Left lung (tissue), 10 donors: ENCODE results near the gene SLC6A19. TPM values are rescaled to one million over a fixed set of nuclear protein-coding genes. Genes with fewer than 3 reads are reported as not detected.

ENCODE experiments used
- ATAC-seq: fragments of 200-7000 bp; cut with Tn5 transposase; one replicate; pipeline ENCODE4 v1.9.1; 2020; ENCODE audit warnings: moderate library complexity
- DNase-seq, 4 donors: peaks; one replicate each; pipeline ENCODE4 v3.0.0-alpha.2; 2013 to 2020
- H3K27ac ChIP-seq, 2 donors: fragments of 200-600 bp; sonication (generic) in 1 of 2; one replicate each; pipeline versions ENCODE4 v1.5.0 to v1.8.0; 2020 to 2021
- H3K27me3 ChIP-seq, 2 donors: fragments of 200-600 bp; sonication (generic) in 1 of 2; one replicate each; pipeline versions ENCODE4 v1.5.0 to v1.8.0; 2020 to 2021
- H3K36me3 ChIP-seq, 2 donors: fragments of 200-600 bp; sonication (generic) in 1 of 2; one replicate each; pipeline versions ENCODE4 v1.5.0 to v1.8.0; 2020 to 2021
- H3K4me1 ChIP-seq, 2 donors: fragments of 200-600 bp; one replicate each; pipeline ENCODE4 v1.8.0; 2021
- H3K4me3 ChIP-seq, 2 donors: fragments of 200-600 bp; sonication (generic) in 1 of 2; one replicate each; pipeline versions ENCODE4 v1.5.0 to v1.8.0; 2020 to 2021; ENCODE audit warnings: mild to moderate bottlenecking in 1 of 2
- H3K9me3 ChIP-seq, 2 donors: fragments of 200-600 bp; sonication (generic) in 1 of 2; one replicate each; pipeline versions ENCODE4 v1.5.0 to v1.8.0; 2020 to 2021
- CTCF ChIP-seq, 2 donors: fragments of 200-600 bp; sonication (generic) in 1 of 2; IDR thresholded peaks; one replicate each; pipeline versions ENCODE4 v1.5.0 to v1.8.0; 2021; ENCODE audit warnings: antibody characterized with exemption in 2 of 2
- intact Hi-C, 2 donors: fragments of 100-400 bp; cut with DNase I; formaldehyde crosslinking; loops; one replicate each; pipeline versions ENCODE4 v1.11.2 to v1.14.2; 2022
- polyA plus RNA-seq, 6 donors: library from polyadenylated mRNA; unstranded; fragments of 120-200 nt; gene quantifications; one replicate each; pipeline ENCODE4 v1.2.1, GENCODE V29; 2013; ENCODE audit not compliant: insufficient read length in 6 of 6
- total RNA-seq, 2 donors: library from RNA; stranded (reverse); fragmentation: NEBNext Ultra II Directional; extraction: Animal tissue kit (Norgen Biotek cat#: 25700); gene quantifications; one replicate each; pipeline ENCODE4 v1.2.1, GENCODE V29; 2021
- donor health status: DM: no; HTN: yes; CAD: no.
- donor health status: DM: no; HTN: no; CAD: no.

Gene SLC6A19
- total and polyA plus RNA-seq, 8 donors = 0.04 to 0.54 (median 0.19) TPM; not detected in 2

- H3K4me3 ChIP-seq = no peak overlapping the region
- no peak for TF ChIP-seq CTCF (IDR thresholded peaks at IDR 0.05)
- H3K9me3 ChIP-seq = no peaks in the 10 kb centered on the region
- no peak overlapping the region for H3K27ac ChIP-seq
- H3K27me3 ChIP-seq = peaks cover 0 to 88% of the 10 kb centered on the region in 2 donors
- no peak for ATAC-seq
- H3K4me1 ChIP-seq = no peaks in the 10 kb centered on the region
- no peaks in the 10 kb centered on the region for H3K36me3 ChIP-seq
- peak in 2 of 4 donors; percentile 22 to 59 for DNase-seq
- intact Hi-C loops = no loop called here
Observed at GRCh38 chr5:1203311-1203967, 2.0 kb downstream of the SLC6A19 start.

- ATAC-seq = no peak
- H3K4me1 ChIP-seq = no peaks in the 10 kb centered on the region
Observed at GRCh38 chr5:1203968-1204692, 2.7 kb downstream of the SLC6A19 start.

GRCh38 chr5:1204693-1205242 is 3.4 kb downstream of the SLC6A19 start:
- Histone ChIP-seq H3K4me1 (no peaks in the 10 kb centered on the region), H3K9me3 (no peaks in the 10 kb centered on the region), H3K27ac (no peak overlapping the region), H3K4me3 (no peak overlapping the region), H3K27me3 (peaks cover 0 to 77% of the 10 kb centered on the region in 2 donors), H3K36me3 (no peaks in the 10 kb centered on the region)
- DNase-seq (peak in 3 of 4 donors; percentile 55 to 94 (median 88)), ATAC-seq (no peak)
- intact Hi-C loops = no loop called here
- no peak for TF ChIP-seq CTCF (IDR thresholded peaks at IDR 0.05)

More at GRCh38 chr5:1203968-1204692, 2.7 kb downstream of the SLC6A19 start:
- no peaks in the 10 kb centered on the region for H3K36me3 ChIP-seq
- H3K4me3 ChIP-seq = no peak overlapping the region
- no peak overlapping the region for H3K27ac ChIP-seq
- H3K9me3 ChIP-seq = no peaks in the 10 kb centered on the region
- H3K27me3 ChIP-seq = peaks cover 0 to 81% of the 10 kb centered on the region in 2 donors
- TF ChIP-seq CTCF (IDR thresholded peaks at IDR 0.05) = no peak
- peak in 1 of 4 donors; percentile 69 for DNase-seq
- intact Hi-C loops = no loop called here

GRCh38 chr5:1205255-1206180 is 4.1 kb downstream of the SLC6A19 start:
- TF ChIP-seq CTCF (IDR thresholded peaks at IDR 0.05) = no peak
- Histone ChIP-seq H3K4me1 (no peaks in the 10 kb centered on the region), H3K9me3 (no peaks in the 10 kb centered on the region), H3K27ac (no peak overlapping the region), H3K36me3 (no peaks in the 10 kb centered on the region), H3K27me3 (peaks cover 0 to 69% of the 10 kb centered on the region in 2 donors), H3K4me3 (no peak overlapping the region)
- intact Hi-C loops = no loop called here
- no peak for ATAC-seq
- peak in 1 of 4 donors; percentile 36 for DNase-seq
